NT2/D1 (cell line): ENCODE results near the gene PPIF.

ENCODE experiments used
- DNase-seq: peaks from one replicate; pipeline ENCODE4 v3.0.0-alpha.2; 2011; ENCODE audit warnings: low read depth, low spot score
- H3K27me3 ChIP-seq: 2 replicates; pipeline ENCODE4 v1.6.0; 2011; ENCODE audit warnings: mild to moderate bottlenecking; ENCODE audit not compliant: insufficient read length, insufficient read depth
- H3K36me3 ChIP-seq: 2 replicates; pipeline ENCODE4 v1.6.1; 2011; ENCODE audit warnings: mild to moderate bottlenecking, low read length, mixed read lengths; ENCODE audit not compliant: insufficient read depth, insufficient read length
- H3K4me1 ChIP-seq: 2 replicates; pipeline ENCODE4 v1.5.1; 2011; ENCODE audit not compliant: insufficient read depth, insufficient read length
- H3K4me3 ChIP-seq: 2 replicates; pipeline ENCODE4 v1.5.1; 2011; ENCODE audit warnings: low read depth; ENCODE audit not compliant: insufficient read length
- H3K9ac ChIP-seq: 2 replicates; pipeline ENCODE4 v1.6.0; 2011; ENCODE audit warnings: low read depth; ENCODE audit not compliant: insufficient read length
- H3K9me3 ChIP-seq: 2 replicates; pipeline ENCODE4 v1.5.1; 2011; ENCODE audit warnings: mild to moderate bottlenecking, low read length; ENCODE audit not compliant: insufficient read depth
- SUZ12 ChIP-seq: IDR thresholded peaks from 2 replicates; pipeline ENCODE4 v1.6.1; 2011; ENCODE audit not compliant: insufficient read length, insufficient read depth; ENCODE audit errors: extremely low read depth
- YY1 ChIP-seq: IDR thresholded peaks from 2 replicates; pipeline ENCODE4 v1.6.1; 2011; ENCODE audit not compliant: insufficient read length, insufficient read depth
- ZNF274 ChIP-seq: IDR thresholded peaks from 2 replicates; pipeline ENCODE4 v1.6.1; 2011; ENCODE audit warnings: mild to moderate bottlenecking, low read depth, low read length

The PPIF gene

DNA sequence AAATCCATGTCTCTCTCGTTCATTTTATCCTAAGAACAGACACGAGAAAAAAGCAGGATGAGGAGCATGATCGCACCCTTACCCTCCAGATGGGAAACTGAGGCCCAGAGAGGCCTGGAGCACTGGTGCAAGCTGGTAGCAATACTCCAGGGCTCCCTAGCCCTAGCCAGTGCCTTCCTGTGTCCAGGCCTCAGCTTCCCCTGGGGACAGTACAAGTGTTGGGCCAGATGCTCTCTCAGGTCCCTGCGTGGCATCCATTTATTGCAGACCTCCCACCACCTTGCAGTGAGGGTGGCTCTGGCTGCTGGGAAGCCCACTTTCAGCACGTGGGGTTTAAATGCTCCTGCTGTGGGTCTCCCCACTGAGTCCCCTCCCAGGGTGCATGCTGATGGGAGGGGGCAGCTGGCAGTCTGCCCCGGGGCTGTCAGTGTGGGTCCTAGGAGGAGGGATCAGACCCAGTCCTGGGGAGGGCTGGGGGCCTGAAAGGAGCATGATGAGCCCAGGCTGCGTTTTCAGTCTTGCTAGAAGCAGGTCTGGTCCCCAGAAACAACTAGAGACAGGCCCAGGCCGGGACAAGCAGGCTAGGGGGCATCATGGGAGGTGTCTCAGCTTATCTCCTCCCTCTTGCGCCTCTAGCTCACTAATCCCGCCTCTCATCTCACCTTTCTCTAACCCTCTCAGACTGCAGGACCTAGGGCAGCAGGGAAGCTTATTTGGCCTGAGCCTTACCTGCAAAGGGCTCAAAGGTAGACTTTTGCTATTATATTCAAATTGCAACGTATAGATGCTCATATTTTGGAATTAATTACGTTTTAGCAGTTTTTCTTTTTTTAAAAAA lies 662 bp upstream of the PPIF start:
- H3K9me3 ChIP-seq = no peaks in the 10 kb centered on the region
- DNase-seq = no peak
- peaks cover 31% of the 10 kb centered on the region for H3K36me3 ChIP-seq
- H3K27me3 ChIP-seq = peaks cover 4% of the 10 kb centered on the region
- peak overlapping the region; percentile 14 for H3K9ac ChIP-seq
- no peak overlapping the region for H3K4me3 ChIP-seq
- peaks cover 18% of the 10 kb centered on the region for H3K4me1 ChIP-seq
- TF ChIP-seq SUZ12 (no peak), YY1 (no peak), ZNF274 (no peak)

DNA sequence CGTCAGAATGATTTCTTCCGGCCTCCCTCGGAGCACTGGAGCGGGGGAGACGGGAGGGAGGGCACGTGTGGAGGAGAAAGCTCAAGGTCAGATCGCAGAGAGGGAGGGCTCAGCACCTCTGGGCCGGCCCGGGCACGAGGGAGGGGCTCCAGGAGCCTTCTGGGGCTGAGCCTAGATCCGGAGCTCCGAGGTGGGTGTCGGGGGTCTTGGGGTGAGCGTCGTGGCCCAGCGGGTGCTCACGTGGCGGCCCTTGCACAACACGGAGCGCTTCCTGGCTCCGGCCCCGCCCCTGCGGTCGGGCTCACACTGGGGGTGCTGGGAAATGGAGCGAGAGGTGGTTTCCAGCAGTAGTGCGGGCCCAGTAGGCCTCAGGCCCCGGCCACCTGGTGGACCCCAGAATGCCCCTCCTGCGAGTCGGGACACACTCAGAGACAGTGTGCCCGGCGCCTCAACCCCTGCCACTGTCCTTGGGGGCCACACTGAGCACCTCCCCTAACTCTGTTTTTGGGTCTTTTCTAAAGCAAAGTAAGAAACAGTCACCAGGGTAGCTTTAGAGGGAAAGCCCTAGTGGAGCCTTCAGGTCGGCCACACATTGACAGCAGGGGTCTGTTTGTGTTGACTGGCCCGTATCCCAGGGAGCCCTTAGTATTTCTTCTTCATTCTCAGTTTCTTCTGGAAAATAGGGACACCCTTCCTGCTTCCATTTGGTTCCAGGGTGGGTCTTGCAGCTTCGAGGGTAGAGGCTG lies 798 bp downstream of the PPIF start:
- no peaks in the 10 kb centered on the region for H3K27me3 ChIP-seq
- no peak for DNase-seq
- peak overlapping the region; percentile 83 for H3K9ac ChIP-seq
- TF ChIP-seq ZNF274 = no peak
- TF ChIP-seq YY1 = no peak
- TF ChIP-seq SUZ12 = no peak
- peaks cover 17% of the 10 kb centered on the region for H3K4me1 ChIP-seq
- peaks cover 46% of the 10 kb centered on the region for H3K36me3 ChIP-seq
- peak overlapping the region; percentile 81 for H3K4me3 ChIP-seq
- H3K9me3 ChIP-seq = no peaks in the 10 kb centered on the region

DNA sequence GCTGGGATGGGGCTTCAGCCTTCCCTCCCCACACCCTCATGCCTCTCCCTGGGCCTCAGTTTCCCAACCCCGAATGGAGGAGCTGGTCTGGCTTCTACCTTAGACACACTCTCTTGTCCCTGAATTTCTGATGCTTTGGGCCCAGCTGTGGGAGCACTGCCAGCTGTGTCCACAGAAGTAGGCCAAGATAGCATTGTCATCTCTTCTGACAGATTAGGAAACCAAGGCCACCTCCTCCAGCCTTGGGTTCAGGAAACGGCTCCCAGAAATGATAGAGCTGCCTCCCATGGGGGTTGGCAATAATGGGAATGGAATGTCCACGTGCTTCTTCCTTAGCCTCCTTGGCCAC lies 1.3 kb downstream of the PPIF start:
- Histone ChIP-seq H3K4me1 (peaks cover 17% of the 10 kb centered on the region), H3K9ac (no peak overlapping the region), H3K4me3 (peak overlapping the region; percentile 81), H3K9me3 (no peaks in the 10 kb centered on the region), H3K27me3 (no peaks in the 10 kb centered on the region), H3K36me3 (peaks cover 51% of the 10 kb centered on the region)
- TF ChIP-seq SUZ12 (no peak), YY1 (no peak), ZNF274 (no peak)
- DNase-seq = no peak

DNA sequence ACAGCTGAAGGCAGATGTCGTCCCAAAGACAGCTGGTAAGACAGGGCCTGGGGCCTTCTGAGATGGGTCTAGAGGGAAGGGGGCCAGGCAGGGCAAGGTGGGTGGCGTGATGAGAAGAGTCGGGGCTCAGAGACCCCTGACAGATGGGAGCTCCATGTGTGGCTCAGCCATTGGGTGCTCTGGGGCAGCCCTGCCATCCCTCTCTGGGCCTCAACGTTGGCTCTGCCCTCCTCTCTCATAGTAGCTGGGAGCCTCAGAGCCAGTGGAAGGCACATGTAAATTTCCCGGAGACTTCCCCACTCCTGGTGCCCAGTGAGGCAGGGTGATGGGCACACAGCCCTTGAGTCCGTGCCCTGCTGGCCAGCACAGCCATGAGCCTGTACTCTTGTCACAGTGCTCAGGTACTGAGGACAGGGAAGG lies 1.8 kb downstream of the PPIF start:
- Histone ChIP-seq H3K4me1 (peaks cover 17% of the 10 kb centered on the region), H3K4me3 (no peak overlapping the region), H3K9ac (no peak overlapping the region)

DNA sequence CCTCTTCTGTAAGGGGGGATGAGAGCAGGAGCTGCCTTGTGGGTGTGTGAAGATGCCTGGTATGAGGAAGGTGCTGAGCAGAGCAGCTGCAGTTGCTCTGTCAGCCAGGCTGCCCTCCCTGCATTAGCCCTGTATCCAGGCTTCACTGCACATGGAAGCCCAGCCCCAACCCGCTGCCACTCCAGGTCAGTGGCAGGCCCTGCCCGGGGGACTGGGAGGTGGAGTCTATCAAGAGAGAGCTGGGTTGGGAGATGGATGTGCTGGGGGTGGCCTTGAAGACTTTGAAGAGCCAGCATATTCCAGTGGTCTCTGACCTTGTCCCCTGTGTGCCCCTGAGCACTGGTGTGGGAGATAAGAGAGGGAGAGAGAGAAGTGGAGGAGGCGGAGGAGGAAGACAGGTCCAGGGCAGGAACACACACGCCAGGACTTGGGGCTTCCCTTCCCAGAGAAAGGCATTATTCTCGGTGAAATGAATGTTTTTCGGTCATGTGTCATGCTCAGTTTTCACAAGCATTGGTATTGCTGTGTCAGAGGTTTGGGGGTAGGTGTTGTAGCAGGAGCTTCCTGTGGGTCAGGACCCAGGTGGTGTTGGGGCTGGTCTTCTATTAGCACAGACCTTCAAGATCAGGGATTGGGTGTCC lies 2.6 kb downstream of the PPIF start:
- peaks cover 64% of the 10 kb centered on the region for H3K36me3 ChIP-seq

More for the DNA sequence above, 1.8 kb downstream of the PPIF start:
- DNase-seq = no peak
- no peaks in the 10 kb centered on the region for H3K27me3 ChIP-seq
- peaks cover 56% of the 10 kb centered on the region for H3K36me3 ChIP-seq
- TF ChIP-seq ZNF274 (no peak), YY1 (no peak), SUZ12 (no peak)
- H3K9me3 ChIP-seq = no peaks in the 10 kb centered on the region

DNA sequence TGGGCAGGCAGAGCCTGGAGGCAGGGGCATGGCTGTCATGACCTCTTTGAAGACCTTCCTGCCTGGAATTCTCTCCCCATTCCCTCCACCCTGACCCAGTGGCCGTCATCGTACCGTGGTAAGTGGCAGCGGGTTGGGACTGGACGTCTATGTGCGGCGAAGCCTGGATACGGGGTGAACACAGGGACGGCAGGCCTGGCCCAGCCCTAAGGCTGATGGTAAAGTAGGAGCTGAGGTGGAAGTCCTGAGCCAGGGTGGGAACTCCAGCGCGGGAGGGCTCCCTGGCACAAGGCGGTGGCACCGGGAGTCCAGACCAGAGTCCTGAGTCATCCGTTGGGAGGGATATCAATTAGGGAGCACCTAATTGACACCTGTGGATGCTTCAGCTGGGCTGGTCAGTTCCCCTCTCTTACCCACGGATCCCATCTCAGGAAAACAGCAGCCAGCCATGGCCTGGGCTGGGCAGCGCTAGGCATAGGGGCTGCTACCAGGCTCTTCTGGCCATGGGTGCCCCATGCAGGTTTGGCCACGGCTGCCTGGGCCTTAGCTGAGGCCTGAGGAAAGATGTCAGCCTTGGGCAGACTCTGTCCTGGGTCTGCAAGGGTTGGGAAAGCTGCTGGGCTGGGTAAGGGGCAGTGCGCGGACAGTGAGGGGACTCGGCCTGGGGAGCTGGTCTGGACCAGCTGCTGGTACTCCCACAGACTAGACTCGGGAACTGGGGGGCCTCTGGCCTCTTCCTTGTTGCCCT lies 3.3 kb downstream of the PPIF start:
- no peak for DNase-seq
- Histone ChIP-seq H3K36me3 (peaks cover 71% of the 10 kb centered on the region), H3K4me3 (no peak overlapping the region), H3K9me3 (no peaks in the 10 kb centered on the region), H3K4me1 (peaks cover 14% of the 10 kb centered on the region), H3K27me3 (no peaks in the 10 kb centered on the region), H3K9ac (no peak overlapping the region)
- TF ChIP-seq YY1 (no peak), SUZ12 (no peak), ZNF274 (no peak)

More for the DNA sequence above, 2.6 kb downstream of the PPIF start:
- no peaks in the 10 kb centered on the region for H3K27me3 ChIP-seq
- no peak for DNase-seq
- TF ChIP-seq ZNF274 = no peak
- TF ChIP-seq YY1 = no peak
- TF ChIP-seq SUZ12 = no peak
- no peak overlapping the region for H3K4me3 ChIP-seq
- H3K9ac ChIP-seq = no peak overlapping the region
- peaks cover 17% of the 10 kb centered on the region for H3K4me1 ChIP-seq
- H3K9me3 ChIP-seq = no peaks in the 10 kb centered on the region
